ENCODE data around the gene RHOB.

RHOB gene

DNA sequence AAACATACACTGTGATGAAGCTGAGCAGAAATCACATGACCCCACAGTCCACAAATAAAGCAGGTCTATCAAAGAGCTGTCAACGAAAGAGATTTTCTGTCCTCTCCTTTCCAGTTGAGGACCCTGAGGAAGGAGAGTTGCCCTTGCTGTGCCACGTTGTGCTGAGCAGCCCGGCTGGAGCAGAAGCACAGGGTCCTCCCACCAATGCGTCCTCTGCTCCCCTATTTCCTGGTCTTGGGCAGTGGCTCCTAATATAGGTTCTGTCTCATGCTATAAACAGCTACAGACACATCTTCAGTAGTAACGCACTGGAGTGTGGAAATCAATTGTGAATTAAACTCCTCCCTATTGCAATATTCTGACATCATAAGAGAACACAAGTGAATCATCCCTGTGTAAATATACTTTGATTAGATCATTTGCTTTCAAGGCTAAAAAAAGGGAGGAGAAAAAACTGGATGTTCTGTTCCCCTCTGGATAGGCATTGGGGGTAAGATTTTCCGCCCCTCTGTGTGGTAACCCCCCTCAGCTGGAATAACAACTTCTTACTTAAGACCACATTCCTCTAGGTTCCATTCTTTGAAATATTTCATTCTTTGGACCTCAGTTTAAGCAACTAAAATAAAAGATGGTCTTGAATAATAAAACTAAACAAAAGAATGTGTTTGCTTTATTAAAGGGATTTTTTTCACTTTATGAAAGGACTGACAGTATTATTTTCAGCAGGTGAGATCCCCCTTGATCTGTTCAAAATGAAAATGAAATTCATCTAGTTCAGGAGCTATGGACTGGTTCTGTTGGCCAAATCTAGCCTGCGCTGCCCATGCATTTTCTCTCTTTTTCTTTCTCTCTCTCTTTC is 8.3 kb upstream of the RHOB start:
- no peak for DNase-seq (ENCODE audit: low spot score)

DNA sequence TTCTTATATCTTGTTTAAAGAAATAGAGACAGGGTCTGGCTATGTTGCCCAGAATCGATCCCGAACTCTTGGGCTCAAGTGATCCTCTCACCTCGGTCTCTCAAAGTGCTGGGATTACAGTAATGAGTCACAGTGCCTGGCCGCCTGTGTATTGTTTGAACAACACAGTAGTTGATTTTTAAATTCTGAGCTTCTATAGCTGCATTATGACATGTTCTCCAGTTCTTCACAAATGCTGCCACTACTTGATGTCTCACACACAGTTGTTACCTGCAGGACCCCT is 7.7 kb upstream of the RHOB start:
- DNase-seq (ENCODE audit: low spot score) = no peak

DNA sequence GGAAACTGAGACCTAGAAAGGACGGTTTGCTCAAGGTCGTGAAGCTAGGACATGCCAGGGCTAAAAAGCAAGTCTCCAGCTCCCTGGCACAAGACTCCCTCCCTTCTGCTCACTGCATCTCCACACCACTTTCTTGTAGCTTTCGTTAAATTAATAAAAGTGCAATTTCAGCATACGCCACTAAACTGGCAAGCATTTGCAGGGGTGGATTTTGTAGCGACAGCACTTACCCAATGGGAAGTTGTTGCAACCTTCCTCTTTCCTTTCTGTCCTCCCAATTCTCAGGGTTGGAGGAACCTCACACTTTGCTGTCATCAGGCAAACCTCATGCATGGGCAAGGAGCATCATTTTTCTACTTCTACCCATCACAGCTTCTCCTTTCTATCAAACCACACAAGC is 7.4 kb upstream of the RHOB start:
- DNase-seq (ENCODE audit: low spot score) = no peak

DNA sequence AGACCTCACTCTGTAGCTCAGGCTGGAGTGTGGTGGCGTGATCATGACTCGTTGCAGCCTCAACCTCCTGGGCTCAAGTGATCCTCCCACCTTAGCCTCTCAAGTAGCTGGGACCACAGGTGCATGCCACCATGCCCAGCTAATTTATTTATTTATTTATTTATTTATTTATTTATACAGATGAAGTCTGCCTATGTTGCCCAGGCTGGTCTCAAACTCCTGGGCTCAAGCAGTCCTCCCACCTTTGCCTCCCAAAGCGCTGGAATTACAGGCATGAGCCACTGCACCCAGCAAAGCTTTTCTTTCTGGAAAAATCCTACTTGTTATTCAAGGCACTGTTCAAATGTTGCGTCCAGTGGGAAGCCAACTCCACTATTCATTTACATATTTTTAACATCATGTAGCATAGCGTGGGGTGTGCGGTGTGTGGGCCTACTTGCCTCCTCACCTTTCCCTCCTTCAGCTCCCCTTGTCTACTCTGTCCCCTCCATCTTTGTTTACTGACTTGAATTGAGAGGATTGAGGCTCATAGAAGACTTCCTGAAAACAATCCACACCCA is 6.8 kb upstream of the RHOB start:
- DNase-seq (ENCODE audit: low spot score) = no peak

DNA sequence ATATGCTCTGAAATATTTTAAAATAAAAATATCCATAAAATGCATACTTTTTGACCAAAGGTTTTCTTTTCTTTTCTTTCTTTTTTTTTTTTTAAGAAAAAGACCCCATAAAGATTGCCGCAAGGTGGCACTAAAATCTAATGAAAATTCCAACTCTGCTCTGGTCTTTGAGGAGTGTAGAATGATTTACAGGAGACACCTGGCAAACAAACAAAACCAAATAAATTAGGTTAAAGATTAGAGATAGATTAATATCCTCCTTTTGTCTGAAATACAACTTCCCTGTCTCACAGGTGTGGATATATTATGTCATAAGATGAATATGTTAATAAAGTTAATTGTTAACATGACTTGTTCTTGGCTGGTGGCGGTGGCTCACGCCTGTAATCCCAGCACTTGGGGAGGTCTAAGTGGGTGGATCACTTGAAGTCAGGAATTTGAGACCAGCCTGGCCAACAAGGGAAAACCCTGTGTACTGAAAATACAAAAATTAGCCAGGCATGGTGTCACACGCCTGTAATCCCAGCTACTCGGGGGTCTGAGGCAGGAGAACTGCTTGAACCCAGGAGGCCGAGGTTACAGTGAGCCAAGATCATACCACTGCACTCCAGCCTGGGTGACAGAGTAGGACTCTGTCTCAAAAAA is 3.5 kb upstream of the RHOB start:
- peak; percentile 13 for DNase-seq (ENCODE audit: low spot score)

DNA sequence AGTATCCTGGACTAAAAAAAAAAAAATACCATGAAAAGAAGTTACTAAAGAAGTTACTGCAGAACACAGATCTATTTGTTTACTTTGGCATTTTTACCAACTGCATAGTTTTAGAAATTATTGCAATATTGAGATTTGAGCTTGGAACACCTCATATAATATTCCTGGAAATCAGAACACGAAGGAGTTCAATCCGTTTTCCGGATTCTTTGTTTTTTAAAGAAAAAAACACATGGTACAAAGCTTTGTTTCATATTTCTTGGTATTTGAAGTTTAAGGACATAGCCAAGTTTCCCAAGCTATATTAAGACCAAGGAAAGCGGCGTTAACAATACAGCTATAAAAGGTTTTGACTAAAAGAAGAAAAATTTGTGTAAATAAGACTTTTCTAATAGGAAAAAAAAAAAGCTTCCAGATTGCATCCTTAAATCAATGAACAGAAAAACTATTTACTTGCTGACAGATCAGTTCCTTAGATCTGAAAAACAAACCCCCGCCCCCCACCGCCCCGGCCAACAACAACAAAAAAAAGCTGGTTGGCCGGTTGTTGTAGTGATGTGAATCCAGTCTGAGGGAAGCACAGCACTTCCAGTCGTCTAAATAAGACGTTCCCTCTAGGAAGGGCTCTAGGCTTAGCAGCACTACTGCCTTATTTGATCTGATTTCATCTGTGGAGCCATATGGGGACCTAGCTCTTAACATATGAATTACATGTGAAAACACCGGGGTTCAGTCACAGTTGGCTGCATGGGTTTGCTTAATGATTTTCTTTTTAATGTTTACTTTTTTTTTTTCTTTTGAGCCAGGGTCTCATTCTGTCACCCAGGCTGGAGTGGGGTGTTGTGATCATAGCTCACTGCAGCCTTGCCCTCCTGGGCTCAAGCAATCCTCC is 2.5 kb upstream of the RHOB start:
- DNase-seq (ENCODE audit: low spot score) = no peak

DNA sequence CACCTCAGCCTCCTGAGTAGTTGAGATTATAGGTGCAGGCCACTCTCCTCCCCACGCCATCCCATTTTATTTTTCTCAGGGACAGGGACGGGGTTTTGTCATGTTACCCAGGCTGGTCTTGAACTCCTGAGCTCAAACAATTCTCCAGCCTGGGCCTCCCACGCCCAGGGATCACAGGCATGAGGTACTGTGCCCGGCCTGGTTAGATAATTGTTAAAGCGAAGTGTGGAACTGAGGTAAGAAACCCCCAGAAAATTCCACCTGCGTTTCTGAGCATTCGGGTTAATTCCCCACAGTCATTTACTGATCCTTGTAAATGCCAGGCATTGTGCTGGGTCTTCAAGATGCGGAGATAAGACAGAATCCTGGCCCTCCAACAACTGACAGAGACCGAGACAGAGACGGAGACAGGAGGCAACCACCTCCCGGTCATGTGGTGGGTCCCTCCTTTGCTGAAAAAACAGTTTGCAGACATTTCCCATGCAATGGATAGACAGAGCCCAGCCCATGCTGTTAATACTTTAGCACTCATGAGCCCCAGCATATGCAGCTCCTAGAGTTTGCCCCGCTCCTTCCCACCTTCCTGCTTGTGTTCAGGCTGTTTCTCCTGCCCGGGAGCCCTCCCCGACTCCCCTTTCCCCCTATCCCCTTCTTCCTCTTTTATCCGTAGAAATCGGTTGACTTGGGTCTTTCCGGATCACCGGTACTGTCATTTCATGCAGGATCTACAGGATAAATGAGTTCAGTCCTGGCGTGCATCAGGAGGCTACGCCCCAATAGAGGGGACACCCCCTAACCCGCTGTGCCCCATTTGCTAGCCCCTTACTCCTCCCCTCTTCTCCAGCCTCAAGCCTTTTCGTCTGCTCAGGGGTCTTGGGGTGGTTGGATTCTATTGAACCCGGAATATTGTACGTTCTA is 1.6 kb upstream of the RHOB start:
- DNase-seq (ENCODE audit: low spot score) = no peak

DNA sequence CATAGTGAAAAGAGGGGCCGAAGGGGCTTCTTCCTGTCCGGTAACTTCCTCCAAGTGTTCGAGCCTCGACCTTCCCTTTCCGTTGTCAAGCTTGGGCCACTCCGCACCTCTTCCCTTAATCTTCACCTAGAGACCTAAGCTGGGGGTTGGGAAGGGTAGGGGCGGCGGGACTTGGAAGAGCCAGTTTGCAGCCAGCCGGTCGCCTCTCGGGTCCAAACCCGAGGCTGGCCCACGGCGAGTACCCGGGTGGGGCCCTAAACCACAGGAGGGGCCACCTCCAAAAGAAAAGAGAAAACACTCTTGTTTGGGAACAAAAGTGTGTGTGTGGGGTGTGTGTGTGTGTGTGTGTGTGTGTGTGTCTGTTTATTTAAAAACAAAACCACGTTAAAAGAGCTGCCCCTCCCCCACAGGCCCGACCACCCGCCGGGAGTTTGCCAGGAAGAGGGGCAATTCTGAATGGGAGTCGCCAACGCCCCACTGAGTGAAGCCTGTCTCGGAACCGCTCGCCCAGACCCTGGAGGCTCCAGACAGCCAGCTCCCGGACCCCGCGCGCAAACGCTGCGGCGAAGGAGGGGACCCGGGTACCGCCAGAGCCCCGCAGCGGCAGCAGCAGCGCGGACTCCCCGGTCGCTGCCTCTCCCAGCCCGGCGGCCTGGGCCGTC is 488 bp upstream of the RHOB start:
- DNase-seq (ENCODE audit: low spot score) = no peak

DNA sequence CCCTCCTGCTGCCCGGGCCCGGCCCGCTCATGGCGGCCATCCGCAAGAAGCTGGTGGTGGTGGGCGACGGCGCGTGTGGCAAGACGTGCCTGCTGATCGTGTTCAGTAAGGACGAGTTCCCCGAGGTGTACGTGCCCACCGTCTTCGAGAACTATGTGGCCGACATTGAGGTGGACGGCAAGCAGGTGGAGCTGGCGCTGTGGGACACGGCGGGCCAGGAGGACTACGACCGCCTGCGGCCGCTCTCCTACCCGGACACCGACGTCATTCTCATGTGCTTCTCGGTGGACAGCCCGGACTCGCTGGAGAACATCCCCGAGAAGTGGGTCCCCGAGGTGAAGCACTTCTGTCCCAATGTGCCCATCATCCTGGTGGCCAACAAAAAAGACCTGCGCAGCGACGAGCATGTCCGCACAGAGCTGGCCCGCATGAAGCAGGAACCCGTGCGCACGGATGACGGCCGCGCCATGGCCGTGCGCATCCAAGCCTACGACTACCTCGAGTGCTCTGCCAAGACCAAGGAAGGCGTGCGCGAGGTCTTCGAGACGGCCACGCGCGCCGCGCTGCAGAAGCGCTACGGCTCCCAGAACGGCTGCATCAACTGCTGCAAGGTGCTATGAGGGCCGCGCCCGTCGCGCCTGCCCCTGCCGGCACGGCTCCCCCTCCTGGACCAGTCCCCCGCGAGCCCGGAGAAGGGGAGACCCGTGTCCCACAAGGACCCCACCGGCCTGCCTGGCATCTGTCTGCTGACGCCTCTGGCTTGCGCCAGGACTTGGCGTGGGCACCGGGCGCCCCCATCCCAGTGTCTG is 767 bp downstream of the RHOB start:
- DNase-seq (ENCODE audit: low spot score) = no peak

DNA sequence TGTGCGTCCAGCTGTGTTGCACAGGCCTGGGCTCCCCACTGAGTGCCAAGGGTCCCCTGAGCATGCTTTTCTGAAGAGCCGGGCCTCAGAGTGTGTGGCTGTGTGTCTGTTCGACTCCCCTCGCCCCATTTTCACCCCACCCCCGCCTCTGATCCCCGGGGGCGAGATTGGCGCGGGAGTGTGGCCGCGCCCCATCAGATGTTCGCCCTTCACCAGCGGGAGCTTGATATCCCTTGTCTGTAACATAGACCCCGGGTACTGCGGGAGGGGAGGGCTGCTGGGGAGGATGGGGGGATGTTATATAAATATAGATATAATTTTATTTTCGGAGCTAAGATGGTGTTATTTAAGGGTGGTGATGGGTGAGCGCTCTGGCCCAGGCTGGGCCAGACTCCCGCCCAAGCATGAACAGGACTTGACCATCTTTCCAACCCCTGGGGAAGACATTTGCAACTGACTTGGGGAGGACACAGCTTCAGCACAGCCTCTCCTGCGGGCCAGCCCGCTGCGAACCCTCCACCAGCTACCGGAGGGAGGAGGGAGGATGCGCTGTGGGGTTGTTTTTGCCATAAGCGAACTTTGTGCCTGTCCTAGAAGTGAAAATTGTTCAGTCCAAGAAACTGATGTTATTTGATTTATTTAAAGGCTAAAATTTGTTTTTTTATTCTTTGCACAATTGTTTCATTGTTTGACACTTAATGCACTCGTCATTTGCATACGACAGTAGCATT is 1.5 kb downstream of the RHOB start:
- DNase-seq (ENCODE audit: low spot score) = no peak

DNA sequence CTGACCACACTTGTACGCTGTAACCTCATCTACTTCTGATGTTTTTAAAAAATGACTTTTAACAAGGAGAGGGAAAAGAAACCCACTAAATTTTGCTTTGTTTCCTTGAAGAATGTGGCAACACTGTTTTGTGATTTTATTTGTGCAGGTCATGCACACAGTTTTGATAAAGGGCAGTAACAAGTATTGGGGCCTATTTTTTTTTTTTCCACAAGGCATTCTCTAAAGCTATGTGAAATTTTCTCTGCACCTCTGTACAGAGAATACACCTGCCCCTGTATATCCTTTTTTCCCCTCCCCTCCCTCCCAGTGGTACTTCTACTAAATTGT is 2.1 kb downstream of the RHOB start:
- DNase-seq (ENCODE audit: low spot score) = no peak

DNA sequence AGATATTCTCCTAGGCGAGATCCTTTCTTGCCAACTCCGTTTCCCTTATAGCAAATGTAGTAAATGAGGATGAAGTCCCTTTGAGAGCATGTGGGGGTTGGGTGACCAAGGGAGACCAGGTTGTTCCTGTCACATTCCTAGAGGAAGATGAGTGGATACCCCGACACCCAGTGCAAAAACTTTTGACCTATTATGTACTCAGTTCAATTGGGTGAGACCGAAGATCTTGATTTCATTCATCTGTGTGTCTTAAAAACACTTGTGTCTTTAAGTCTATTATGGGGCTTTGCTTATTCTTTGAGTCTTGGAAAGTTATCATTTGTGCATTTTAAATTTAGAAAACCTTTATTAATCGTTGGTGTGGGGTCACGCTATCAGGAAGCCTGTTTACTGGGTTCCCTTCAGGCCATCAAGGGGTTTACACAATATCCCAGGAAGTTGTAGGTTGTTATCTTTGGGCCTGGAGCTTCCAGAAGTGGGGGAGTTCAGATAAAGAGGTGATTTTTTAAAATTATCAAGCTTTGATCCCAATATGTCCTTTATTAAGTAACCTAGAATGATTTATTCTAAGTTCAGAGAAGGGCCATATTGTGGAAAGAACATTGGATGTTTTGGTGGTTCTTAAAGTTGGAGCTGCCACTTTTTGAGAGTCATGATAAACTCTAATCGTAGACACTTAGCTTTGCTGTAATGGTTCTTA is 2.8 kb downstream of the RHOB start:
- no peak for DNase-seq (ENCODE audit: low spot score)

DNA sequence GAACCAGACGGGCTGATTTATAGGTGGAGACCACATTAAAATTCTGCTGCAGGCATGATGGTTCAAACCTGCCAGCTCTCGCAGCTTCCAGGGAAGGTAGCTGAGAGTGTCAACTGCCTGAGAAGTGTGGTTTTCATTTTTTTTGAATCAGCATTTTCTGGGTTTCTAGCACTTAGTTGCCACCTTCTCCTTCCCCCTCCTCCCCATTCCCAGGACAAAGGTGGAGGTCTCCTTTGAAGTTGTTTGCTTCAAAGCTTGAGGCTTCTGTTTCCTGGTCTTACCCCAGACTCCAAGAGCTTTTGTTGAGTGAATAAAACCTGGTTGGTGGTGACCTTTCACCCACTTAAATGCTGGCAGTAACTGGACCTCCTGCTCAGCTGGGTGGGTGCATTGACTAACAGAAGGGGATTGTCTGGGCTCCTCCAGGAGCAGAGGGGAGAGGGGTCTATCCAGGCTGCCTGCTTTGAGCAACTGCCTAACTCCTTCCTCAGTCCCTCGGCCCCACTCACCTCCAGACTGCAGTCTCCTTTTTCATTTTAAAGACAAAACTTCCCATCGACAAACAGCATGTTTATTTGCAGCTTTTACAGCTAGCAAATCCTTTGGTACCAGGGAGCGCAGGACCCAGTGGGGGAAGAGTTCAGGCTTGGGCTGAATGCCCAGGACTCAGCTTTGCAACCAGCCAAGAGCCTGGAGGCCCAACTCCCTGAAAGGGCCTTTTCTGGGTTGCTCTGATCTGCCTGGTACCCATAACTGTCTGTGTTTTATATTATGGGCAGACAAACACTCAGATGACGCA is 3.5 kb downstream of the RHOB start:
- DNase-seq (ENCODE audit: low spot score) = no peak

DNA sequence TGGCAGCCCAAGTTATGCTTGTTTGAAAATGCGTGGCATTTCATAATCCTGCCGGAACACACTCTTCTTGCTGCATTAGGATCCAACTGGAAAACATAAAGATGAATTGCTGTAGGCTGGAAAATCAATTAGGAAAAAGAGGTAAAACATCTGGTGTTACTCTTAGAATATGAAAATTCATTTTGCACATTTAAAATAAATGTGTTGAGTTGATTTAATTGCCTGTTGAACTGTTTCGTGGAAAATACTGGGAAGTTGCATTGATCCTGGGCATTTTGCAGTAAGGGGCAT is 4.1 kb downstream of the RHOB start:
- no peak for DNase-seq (ENCODE audit: low spot score)

DNA sequence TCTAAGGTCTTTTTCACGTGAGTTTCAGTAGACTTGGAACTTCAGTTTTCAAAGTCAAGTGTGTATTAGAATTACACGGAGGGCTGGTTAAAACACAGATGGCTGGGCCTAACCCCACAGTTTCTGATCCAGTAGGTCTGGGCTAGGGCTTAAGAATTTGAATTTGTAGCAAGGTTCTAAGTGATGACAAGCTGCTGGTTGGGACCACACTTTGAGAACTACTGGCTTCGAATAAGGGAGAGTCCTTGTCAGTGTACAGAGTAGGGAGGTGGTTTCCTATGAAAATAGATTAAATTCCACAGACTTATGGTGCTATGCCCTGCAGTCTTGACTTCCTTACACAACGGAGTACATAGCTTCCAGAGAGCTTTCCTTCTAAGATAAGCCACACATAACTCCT is 4.5 kb downstream of the RHOB start:
- DNase-seq (ENCODE audit: low spot score) = no peak

DNA sequence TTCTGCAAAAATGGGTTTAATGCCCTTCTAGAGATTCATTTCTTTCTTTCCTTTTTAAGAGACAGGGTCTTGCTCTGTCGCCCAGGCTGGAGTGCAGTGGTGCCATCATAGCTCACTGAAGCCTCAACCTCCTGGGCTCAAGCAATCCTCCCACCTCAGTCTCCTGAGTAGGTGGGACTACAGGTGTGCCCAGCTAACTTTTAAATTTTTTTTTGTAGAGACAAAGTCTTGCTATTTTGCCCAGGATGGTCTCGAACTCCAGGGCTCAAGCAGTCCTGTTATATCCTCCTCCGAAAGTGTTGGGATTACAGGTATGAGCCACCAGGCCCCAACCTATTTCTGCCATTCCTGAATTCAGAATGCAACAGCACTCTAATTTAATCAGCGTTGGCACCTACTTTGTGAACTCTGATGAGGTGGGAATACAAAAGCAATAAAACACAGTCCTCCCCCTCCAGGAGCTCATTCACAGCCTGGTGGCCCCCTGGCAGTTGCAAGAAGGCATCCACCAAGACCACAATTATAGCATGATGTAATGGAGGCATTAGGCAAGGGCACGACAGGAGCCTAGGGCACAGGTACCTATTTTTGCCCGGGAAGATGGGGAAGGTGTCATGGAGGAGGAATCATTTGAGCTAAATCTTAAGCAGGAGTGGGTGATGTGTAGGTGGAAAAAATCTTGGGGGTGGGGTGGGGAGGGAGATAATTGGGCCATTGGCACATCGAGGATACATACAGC is 5.1 kb downstream of the RHOB start:
- no peak for DNase-seq (ENCODE audit: low spot score)

DNA sequence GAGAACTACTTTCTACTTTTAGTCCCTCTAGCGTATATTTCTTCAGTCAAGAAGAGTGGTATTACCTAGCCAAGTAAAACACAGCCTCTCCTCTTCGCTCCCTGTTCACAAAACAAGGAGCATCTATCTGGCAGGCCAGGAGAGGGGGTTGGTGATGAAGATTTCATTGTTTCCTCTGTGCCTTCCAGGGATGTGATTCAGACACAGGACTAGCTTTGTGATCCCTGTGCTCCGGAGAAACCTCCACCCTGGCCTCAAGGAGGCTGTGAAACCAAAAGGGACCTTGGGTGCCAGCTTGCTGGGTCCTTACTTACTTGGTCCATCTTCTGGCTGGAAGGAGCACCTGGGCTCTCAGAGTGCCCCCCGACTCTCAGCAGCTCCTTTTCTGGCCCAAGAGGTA is 5.7 kb downstream of the RHOB start:
- no peak for DNase-seq (ENCODE audit: low spot score)

DNA sequence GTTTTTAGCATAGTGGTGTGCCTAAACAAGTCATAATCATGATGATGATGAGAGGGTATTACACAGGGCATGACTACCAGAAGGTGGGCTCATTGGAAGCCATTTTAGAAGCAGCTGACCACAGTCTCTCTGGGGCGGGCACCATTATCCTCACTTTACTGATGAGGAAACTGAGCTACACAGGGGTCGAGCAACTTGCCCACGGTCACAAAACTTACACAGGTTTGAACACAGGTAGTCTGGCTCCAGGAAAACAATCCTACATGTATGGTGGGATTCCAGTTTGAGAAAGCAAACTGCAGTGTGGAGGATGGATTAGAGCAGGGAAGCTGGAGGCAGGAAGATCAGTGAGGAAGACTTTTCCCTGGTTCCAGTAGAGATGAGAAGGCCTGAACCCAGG is 6.2 kb downstream of the RHOB start:
- no peak for DNase-seq (ENCODE audit: low spot score)

Data from CD4-positive, alpha-beta T cell treated with Interleukin-6 at 100 ng/mL for 8 hours (primary cell).